NCI-H1694 treated with DMSO at 0.1 percent for 48 hours (cell line): ENCODE measurements around the gene SYTL1.
A peak's percentile ranks its signal among the peaks of the same experiment; 100 is the strongest.

Source experiments
- DNase-seq: peaks from one replicate; lab custom pipeline; 2025; lab: John Stamatoyannopoulos, UW

SYTL1 gene

GRCh38 chr1:27318596-27318995 is 23.2 kb upstream of the SYTL1 start:
- no peak for DNase-seq

GRCh38 chr1:27321813-27322568 is 19.8 kb upstream of the SYTL1 start, which contains the start of gene TMEM222:
Gene TMEM222 (plus strand): TSS chr1:27322163. CDS start chr1:27322198, 35 bp downstream.
- DNase-seq, result peak; percentile 84

- no peak for DNase-seq
These were observed 19.1 kb upstream of the SYTL1 start for GRCh38 chr1:27322569-27323240.

GRCh38 chr1:27325286-27325685 is 16.5 kb upstream of the SYTL1 start:
- no peak for DNase-seq

- no peak for DNase-seq
These were observed 13.9 kb upstream of the SYTL1 start for GRCh38 chr1:27327964-27328363.

- no peak for DNase-seq
These were observed 11.0 kb upstream of the SYTL1 start for GRCh38 chr1:27330786-27331185.

- no peak for DNase-seq
These were observed 10.4 kb upstream of the SYTL1 start for GRCh38 chr1:27331426-27331825.

- no peak for DNase-seq
These were observed 9.9 kb upstream of the SYTL1 start for GRCh38 chr1:27331922-27332321.

- no peak for DNase-seq
These were observed 9.1 kb upstream of the SYTL1 start for GRCh38 chr1:27332536-27333281.

- no peak for DNase-seq
These were observed 8.0 kb upstream of the SYTL1 start for GRCh38 chr1:27333717-27334279.

GRCh38 chr1:27335506-27336422 is 6.1 kb upstream of the SYTL1 start:
- DNase-seq, result no peak

- no peak for DNase-seq
These were observed 5.1 kb upstream of the SYTL1 start for GRCh38 chr1:27336756-27337155.

GRCh38 chr1:27338751-27339150 is 3.1 kb upstream of the SYTL1 start:
- DNase-seq, result no peak

GRCh38 chr1:27339213-27339612 is 2.6 kb upstream of the SYTL1 start:
- DNase-seq, result no peak

GRCh38 chr1:27342391-27342777 is 562 bp downstream of the SYTL1 start:
- no peak for DNase-seq

- peak; percentile 36 for DNase-seq
These were observed 1.2 kb downstream of the SYTL1 start for GRCh38 chr1:27342778-27343638.

GRCh38 chr1:27343639-27344025 is 1.8 kb downstream of the SYTL1 start:
- no peak for DNase-seq

GRCh38 chr1:27345272-27345671 is 3.5 kb downstream of the SYTL1 start:
- no peak for DNase-seq

- no peak for DNase-seq
These were observed 4.5 kb downstream of the SYTL1 start for GRCh38 chr1:27346357-27346756.

GRCh38 chr1:27346991-27347624 is 5.3 kb downstream of the SYTL1 start:
- no peak for DNase-seq
